Activated CD8-positive, alpha-beta T cell treated with anti-CD3 and anti-CD28 coated beads, Interleukin-2, amount 10 ng/mL, durations not matched to agents 7 days and 5 days (primary cell): ENCODE data around the gene NRM. TPM values are rescaled to one million over a fixed set of nuclear protein-coding genes. Genes with fewer than 3 reads are reported as not detected.

Experiments used
- ATAC-seq: fragments of 150-1000 bp; cut with Tn5 transposase; one replicate; pipeline ENCODE4 v1.10.0; 2021; ENCODE audit warnings: moderate library complexity
- CTCF ChIA-PET: fragments of 350-600 bp; sonication (Branson Sonifier 250); formaldehyde crosslinking; loops from one replicate; lab custom pipeline; 2021; ENCODE audit warnings: antibody characterized with exemption; lab: Charles Lee
- POLR2A ChIA-PET: fragments of 350-600 bp; sonication (Branson Sonifier 250); formaldehyde crosslinking; loops from one replicate; lab custom pipeline; 2021; ENCODE audit warnings: antibody characterized with exemption; lab: Charles Lee
- DNase-seq: peaks from one replicate; pipeline ENCODE4 v3.0.0-alpha.2; 2020
- H3K27ac Mint-ChIP-seq: one replicate; pipeline ENCODE4 v1.8.0; 2021; ENCODE audit warnings: mild to moderate bottlenecking, mixed read lengths
- H3K27me3 Mint-ChIP-seq: one replicate; pipeline ENCODE4 v1.8.0; 2021; ENCODE audit warnings: low read depth, mixed read lengths
- H3K36me3 Mint-ChIP-seq: one replicate; pipeline ENCODE4 v1.8.0; 2021; ENCODE audit warnings: low read depth, mixed read lengths
- H3K4me1 Mint-ChIP-seq: one replicate; pipeline ENCODE4 v1.8.0; 2021; ENCODE audit warnings: low read depth, mixed read lengths
- H3K4me3 Mint-ChIP-seq: one replicate; pipeline ENCODE4 v1.8.0; 2021; ENCODE audit warnings: mild to moderate bottlenecking, mixed read lengths
- H3K9me3 Mint-ChIP-seq: one replicate; pipeline ENCODE4 v1.8.0; 2022; ENCODE audit warnings: mixed read lengths; ENCODE audit not compliant: insufficient read depth
- total RNA-seq, 2 experiments: library from RNA; stranded (reverse); gene quantifications; one replicate each; pipeline ENCODE4 v1.2.3, GENCODE V29; 2021

NRM gene
- total RNA-seq, 2 experiments from 2014 or later = 41.7 to 44.6 TPM

- no peaks in the 10 kb centered on the region for H3K9me3 Mint-ChIP-seq
- H3K4me3 Mint-ChIP-seq = no peak overlapping the region
- DNase-seq = no peak
- peaks cover 61% of the 10 kb centered on the region for H3K36me3 Mint-ChIP-seq
- H3K27ac Mint-ChIP-seq = no peak overlapping the region
- CTCF ChIA-PET = interaction anchor here (1.0 to 1.9 kb wide), 2 partner anchors 24 to 29 kb away, joined by 3 to 6 read pairs; no protein-coding TSS in a partner anchor
- POLR2A ChIA-PET = interaction anchor here (1.0 to 1.6 kb wide), 2 partner anchors 10 to 19 kb away, joined by 3 to 4 read pairs; partner anchors contain the start of gene MDC1
- no peaks in the 10 kb centered on the region for H3K27me3 Mint-ChIP-seq
- H3K4me1 Mint-ChIP-seq = peaks cover 22% of the 10 kb centered on the region
- no peak for ATAC-seq
These were observed 16.6 kb upstream of the NRM start for GRCh38 chr6:30707281-30707850.

- CTCF ChIA-PET = interaction anchor here (1.3 to 2.8 kb wide), 3 partner anchors 17 to 27 kb away, joined by 6 to 15 read pairs (median 9); no protein-coding TSS in a partner anchor
- Mint-ChIP-seq H3K4me1 (peaks cover 4% of the 10 kb centered on the region), H3K36me3 (peaks cover 46% of the 10 kb centered on the region), H3K27ac (peak overlapping the region; percentile 22), H3K9me3 (no peaks in the 10 kb centered on the region), H3K4me3 (no peak overlapping the region), H3K27me3 (no peaks in the 10 kb centered on the region)
- POLR2A ChIA-PET = no interaction called here
- DNase-seq = no peak
- ATAC-seq = no peak
These were observed 14.8 kb upstream of the NRM start for GRCh38 chr6:30705620-30706019.

- DNase-seq (no peak), ATAC-seq (no peak)
- Mint-ChIP-seq H3K27ac (no peak overlapping the region), H3K4me3 (no peak overlapping the region), H3K27me3 (no peaks in the 10 kb centered on the region), H3K9me3 (no peaks in the 10 kb centered on the region), H3K36me3 (peaks cover 50% of the 10 kb centered on the region), H3K4me1 (no peaks in the 10 kb centered on the region)
- POLR2A ChIA-PET = interaction anchor here (0.7 to 1.2 kb wide), 3 partner anchors 18 to 25 kb away, joined by 3 to 7 read pairs (median 6); no protein-coding TSS in a partner anchor
- CTCF ChIA-PET = interaction anchor here (0.9 to 2.8 kb wide), 6 partner anchors 9 to 27 kb away, joined by 3 to 15 read pairs (median 4); no protein-coding TSS in a partner anchor
These were observed 13.0 kb upstream of the NRM start for GRCh38 chr6:30703821-30704220.

GRCh38 chr6:30703011-30703410 is 12.2 kb upstream of the NRM start:
- H3K27ac Mint-ChIP-seq = no peak overlapping the region
- CTCF ChIA-PET = interaction anchor here (1.2 to 2.8 kb wide), 2 partner anchors 10 to 24 kb away, joined by 3 to 15 read pairs; no protein-coding TSS in a partner anchor
- H3K36me3 Mint-ChIP-seq = peaks cover 49% of the 10 kb centered on the region

GRCh38 chr6:30700340-30700739 is 9.6 kb upstream of the NRM start:
- no peaks in the 10 kb centered on the region for H3K4me1 Mint-ChIP-seq
- H3K36me3 Mint-ChIP-seq = peaks cover 32% of the 10 kb centered on the region
- ChIA-PET POLR2A (no interaction called here), CTCF (interaction anchor here (0.9 to 1.0 kb wide), 2 partner anchors 11 to 31 kb away, joined by 3 read pairs; no protein-coding TSS in a partner anchor)
- H3K9me3 Mint-ChIP-seq = no peaks in the 10 kb centered on the region
- DNase-seq (no peak), ATAC-seq (no peak)
- H3K27ac Mint-ChIP-seq = no peak overlapping the region
- H3K27me3 Mint-ChIP-seq = no peaks in the 10 kb centered on the region
- H3K4me3 Mint-ChIP-seq = no peak overlapping the region

More at GRCh38 chr6:30703011-30703410, 12.2 kb upstream of the NRM start:
- no peaks in the 10 kb centered on the region for H3K4me1 Mint-ChIP-seq
- POLR2A ChIA-PET = no interaction called here
- DNase-seq (no peak), ATAC-seq (no peak)
- no peaks in the 10 kb centered on the region for H3K27me3 Mint-ChIP-seq
- no peak overlapping the region for H3K4me3 Mint-ChIP-seq
- H3K9me3 Mint-ChIP-seq = no peaks in the 10 kb centered on the region

- H3K9me3 Mint-ChIP-seq = no peaks in the 10 kb centered on the region
- no peaks in the 10 kb centered on the region for H3K27me3 Mint-ChIP-seq
- H3K4me3 Mint-ChIP-seq = no peak overlapping the region
- POLR2A ChIA-PET = interaction anchor here (0.8 to 1.2 kb wide), 2 partner anchors 14 to 16 kb away, joined by 3 read pairs; no protein-coding TSS in a partner anchor
- H3K4me1 Mint-ChIP-seq = peaks cover 6% of the 10 kb centered on the region
- DNase-seq = no peak
- H3K36me3 Mint-ChIP-seq = peaks cover 12% of the 10 kb centered on the region
- CTCF ChIA-PET = interaction anchor here (0.7 to 1.3 kb wide), 2 partner anchors 21 to 26 kb away, joined by 3 to 6 read pairs; partner anchors contain the start of gene MDC1
- H3K27ac Mint-ChIP-seq = no peak overlapping the region
- no peak for ATAC-seq
These were observed 5.6 kb upstream of the NRM start for GRCh38 chr6:30696432-30696831.

DNA sequence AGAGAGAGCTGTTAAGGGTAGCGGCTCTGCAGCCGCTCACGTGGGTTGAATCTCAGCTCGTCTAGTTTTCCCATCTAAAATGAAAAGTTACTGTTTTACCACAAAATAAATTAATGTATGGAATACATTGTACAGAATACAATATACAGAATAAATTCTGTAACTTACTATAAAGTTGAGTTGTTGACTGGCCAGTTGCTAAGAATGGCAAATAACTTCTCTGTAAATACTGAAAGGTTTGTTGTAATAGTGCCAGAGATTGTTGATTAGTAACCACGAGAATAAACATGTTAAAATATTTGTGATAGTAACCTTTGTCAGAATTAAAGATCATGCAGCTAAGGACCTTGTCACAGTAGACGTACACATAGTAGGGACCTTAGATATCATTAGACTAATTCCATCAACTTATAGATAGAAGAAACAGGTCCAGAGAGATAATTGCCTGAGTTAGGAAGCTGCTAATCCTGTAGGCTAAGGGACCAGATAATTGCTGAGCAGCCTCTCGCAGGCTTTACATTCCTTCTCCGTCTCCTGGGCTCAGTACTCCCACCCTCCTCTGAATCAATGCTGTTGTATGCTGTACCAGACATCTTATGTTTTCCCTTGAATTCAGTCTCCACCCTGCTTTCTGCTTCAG is 544 bp upstream of the NRM start:
- Mint-ChIP-seq H3K27me3 (no peaks in the 10 kb centered on the region), H3K36me3 (peaks cover 16% of the 10 kb centered on the region), H3K4me3 (peak overlapping the region; percentile 93), H3K27ac (peak overlapping the region; percentile 35), H3K4me1 (peaks cover 43% of the 10 kb centered on the region), H3K9me3 (no peaks in the 10 kb centered on the region)
- no peak for DNase-seq
- ATAC-seq = no peak
- CTCF ChIA-PET = interaction anchor here (1.0 to 2.1 kb wide), 6 partner anchors 12 to 40 kb away, joined by 3 to 8 read pairs (median 4); no protein-coding TSS in a partner anchor
- POLR2A ChIA-PET = interaction anchor here (1.0 to 1.6 kb wide), 3 partner anchors 19 to 26 kb away, joined by 3 to 5 read pairs (median 3); partner anchors contain the start of gene MDC1

GRCh38 chr6:30689985-30690384 is 799 bp downstream of the NRM start:
- no peak for ATAC-seq
- CTCF ChIA-PET = interaction anchor here (1.5 to 3.2 kb wide), 3 partner anchors 11 to 33 kb away, joined by 8 to 32 read pairs (median 17); no protein-coding TSS in a partner anchor
- H3K9me3 Mint-ChIP-seq = no peaks in the 10 kb centered on the region

DNA sequence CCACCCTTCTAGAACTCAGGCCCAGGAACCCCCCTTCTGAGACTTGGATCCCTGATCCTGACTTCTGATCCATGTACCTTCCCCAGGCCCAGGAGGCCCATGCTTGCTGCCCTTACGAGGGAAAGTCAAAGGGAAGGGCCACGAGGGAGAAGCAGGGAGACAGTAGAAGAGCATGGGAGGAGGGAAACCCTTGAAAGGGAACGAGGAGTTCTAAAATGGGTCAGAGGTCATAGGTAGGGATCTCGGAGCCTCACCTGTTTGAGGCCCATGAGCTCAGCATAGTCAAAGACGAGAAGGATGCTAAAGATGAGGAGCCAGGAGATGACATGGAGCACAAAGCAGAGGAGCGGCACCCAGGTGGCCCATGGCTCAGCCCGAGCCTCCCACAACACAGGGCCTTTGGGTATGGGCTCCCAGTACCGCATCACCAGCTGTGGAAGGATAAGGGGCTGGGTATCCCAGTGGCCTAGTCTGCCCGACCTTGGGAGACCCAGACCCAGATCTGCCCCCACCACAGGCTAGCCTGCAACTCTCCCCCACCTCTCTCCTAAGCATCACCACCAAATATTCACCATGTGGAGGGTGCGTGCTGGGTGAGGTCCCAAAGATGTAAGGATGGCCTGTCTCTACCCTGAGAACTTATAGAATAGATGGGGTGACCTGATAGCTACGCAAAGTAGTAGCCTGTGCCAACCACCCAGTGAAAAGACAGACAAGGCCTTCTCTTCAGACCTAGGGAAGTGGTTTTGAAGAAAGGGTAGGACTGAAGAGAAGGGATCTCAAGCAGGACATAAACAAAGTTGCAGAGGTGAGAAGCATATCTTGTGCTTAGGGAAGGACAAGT is 1.5 kb downstream of the NRM start:
- Mint-ChIP-seq H3K9me3 (no peaks in the 10 kb centered on the region), H3K36me3 (peaks cover 35% of the 10 kb centered on the region), H3K27ac (peak overlapping the region; percentile 57), H3K27me3 (no peaks in the 10 kb centered on the region), H3K4me1 (peaks cover 43% of the 10 kb centered on the region), H3K4me3 (peak overlapping the region; percentile 93)
- POLR2A ChIA-PET = interaction anchor here (0.6 to 2.6 kb wide), 5 partner anchors 10 to 30 kb away, joined by 3 to 15 read pairs (median 5); partner anchors contain the start of gene MDC1
- no peak for DNase-seq
- ATAC-seq = no peak
- CTCF ChIA-PET = interaction anchor here (1.0 to 3.2 kb wide), 8 partner anchors 9 to 45 kb away, joined by 3 to 32 read pairs (median 6); partner anchors contain the start of gene MDC1

More at GRCh38 chr6:30689985-30690384, 799 bp downstream of the NRM start:
- no peaks in the 10 kb centered on the region for H3K27me3 Mint-ChIP-seq
- POLR2A ChIA-PET = interaction anchor here (1.3 to 1.6 kb wide), 2 partner anchors 22 to 32 kb away, joined by 3 to 4 read pairs; no protein-coding TSS in a partner anchor
- peaks cover 43% of the 10 kb centered on the region for H3K4me1 Mint-ChIP-seq
- peak overlapping the region; percentile 79 for H3K27ac Mint-ChIP-seq
- H3K4me3 Mint-ChIP-seq = peak overlapping the region; percentile 93
- DNase-seq = no peak
- H3K36me3 Mint-ChIP-seq = peaks cover 30% of the 10 kb centered on the region

DNA sequence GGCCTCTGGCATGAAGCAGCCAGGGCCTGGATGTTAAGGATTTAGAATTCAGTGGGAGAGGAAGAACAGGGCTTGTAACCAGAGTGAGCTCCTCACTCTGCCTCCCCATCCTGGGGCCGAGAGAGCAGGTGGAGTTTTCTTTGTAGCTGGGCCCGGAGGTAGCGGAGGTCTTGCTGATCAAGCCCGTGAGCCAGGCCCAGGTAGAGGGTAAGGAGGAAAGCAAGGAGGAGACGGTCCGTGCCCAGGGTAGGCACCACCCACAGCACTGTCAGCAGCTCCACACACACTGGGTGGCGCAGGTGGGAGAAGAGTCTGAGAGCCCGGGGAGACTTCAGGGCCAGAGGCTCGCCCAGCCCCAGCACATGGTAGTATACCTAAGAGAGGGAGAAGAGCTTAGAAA is 2.2 kb downstream of the NRM start:
- ChIA-PET POLR2A (interaction anchor here (0.6 to 2.6 kb wide), 7 partner anchors 9 to 38 kb away, joined by 3 to 15 read pairs (median 5); partner anchors contain the start of gene MDC1), CTCF (interaction anchor here (1.0 to 3.2 kb wide), 9 partner anchors 8 to 44 kb away, joined by 3 to 32 read pairs (median 5); partner anchors contain the start of gene MDC1)
- no peak for ATAC-seq
- Mint-ChIP-seq H3K9me3 (no peaks in the 10 kb centered on the region), H3K27me3 (no peaks in the 10 kb centered on the region), H3K4me3 (peak overlapping the region; percentile 93), H3K27ac (peak overlapping the region; percentile 98), H3K4me1 (peaks cover 43% of the 10 kb centered on the region), H3K36me3 (peaks cover 42% of the 10 kb centered on the region)
- DNase-seq = no peak
